NT2/D1 (cell line): ENCODE data around the gene ZDHHC9.

Experiments
- DNase-seq: peaks from one replicate; pipeline ENCODE4 v3.0.0-alpha.2; 2011; ENCODE audit warnings: low read depth, low spot score
- H3K27me3 ChIP-seq: 2 replicates; pipeline ENCODE4 v1.6.0; 2011; ENCODE audit warnings: mild to moderate bottlenecking; ENCODE audit not compliant: insufficient read length, insufficient read depth
- H3K36me3 ChIP-seq: 2 replicates; pipeline ENCODE4 v1.6.1; 2011; ENCODE audit warnings: mild to moderate bottlenecking, low read length, mixed read lengths; ENCODE audit not compliant: insufficient read depth, insufficient read length
- H3K4me1 ChIP-seq: 2 replicates; pipeline ENCODE4 v1.5.1; 2011; ENCODE audit not compliant: insufficient read depth, insufficient read length
- H3K4me3 ChIP-seq: 2 replicates; pipeline ENCODE4 v1.5.1; 2011; ENCODE audit warnings: low read depth; ENCODE audit not compliant: insufficient read length
- H3K9ac ChIP-seq: 2 replicates; pipeline ENCODE4 v1.6.0; 2011; ENCODE audit warnings: low read depth; ENCODE audit not compliant: insufficient read length
- H3K9me3 ChIP-seq: 2 replicates; pipeline ENCODE4 v1.5.1; 2011; ENCODE audit warnings: mild to moderate bottlenecking, low read length; ENCODE audit not compliant: insufficient read depth
- SUZ12 ChIP-seq: IDR thresholded peaks from 2 replicates; pipeline ENCODE4 v1.6.1; 2011; ENCODE audit not compliant: insufficient read length, insufficient read depth; ENCODE audit errors: extremely low read depth
- YY1 ChIP-seq: IDR thresholded peaks from 2 replicates; pipeline ENCODE4 v1.6.1; 2011; ENCODE audit not compliant: insufficient read length, insufficient read depth
- ZNF274 ChIP-seq: IDR thresholded peaks from 2 replicates; pipeline ENCODE4 v1.6.1; 2011; ENCODE audit warnings: mild to moderate bottlenecking, low read depth, low read length

ZDHHC9 gene

DNA sequence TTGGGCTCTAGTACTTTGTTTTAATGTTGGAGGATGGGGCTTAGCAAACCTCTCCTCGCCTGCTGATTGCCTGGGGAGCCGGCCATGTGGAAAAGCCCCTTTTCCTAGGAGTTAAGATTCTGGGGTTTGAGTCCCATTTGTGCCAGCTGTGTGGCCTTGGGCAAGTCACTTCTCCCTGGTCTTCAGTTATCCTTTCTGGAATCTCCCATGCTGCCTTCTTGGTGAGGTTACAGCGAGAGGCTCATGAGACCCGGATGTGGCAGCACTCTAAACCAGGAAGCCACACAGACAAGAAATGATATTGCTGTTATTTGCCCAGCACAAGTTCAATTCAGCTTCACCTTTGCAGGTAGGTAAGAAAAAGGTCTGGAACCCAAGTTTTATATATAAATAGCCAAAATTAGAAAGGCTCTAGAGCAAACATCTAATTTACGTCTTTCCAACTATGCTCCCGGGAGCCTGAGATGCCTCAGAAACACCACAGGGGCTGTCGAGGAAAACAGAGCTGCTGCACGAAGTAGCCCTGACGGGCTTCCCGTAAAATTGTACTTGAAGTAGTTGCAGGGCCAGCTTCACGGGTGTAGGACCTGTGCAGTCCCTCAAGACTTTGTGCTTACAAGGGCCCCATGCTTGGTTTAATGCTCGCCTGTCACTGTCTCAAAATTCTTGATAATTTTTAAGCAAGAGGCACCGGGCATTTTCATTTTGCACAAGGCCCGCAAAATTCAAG is 72.3 kb downstream of the ZDHHC9 start:
- no peak overlapping the region for H3K4me3 ChIP-seq
- no peaks in the 10 kb centered on the region for H3K36me3 ChIP-seq
- H3K9ac ChIP-seq, result no peak overlapping the region
- peaks cover 4% of the 10 kb centered on the region for H3K4me1 ChIP-seq
- H3K9me3 ChIP-seq, result no peaks in the 10 kb centered on the region
- no peaks in the 10 kb centered on the region for H3K27me3 ChIP-seq
- no peak for TF ChIP-seq SUZ12
- TF ChIP-seq YY1, result no peak
- DNase-seq, result no peak

DNA sequence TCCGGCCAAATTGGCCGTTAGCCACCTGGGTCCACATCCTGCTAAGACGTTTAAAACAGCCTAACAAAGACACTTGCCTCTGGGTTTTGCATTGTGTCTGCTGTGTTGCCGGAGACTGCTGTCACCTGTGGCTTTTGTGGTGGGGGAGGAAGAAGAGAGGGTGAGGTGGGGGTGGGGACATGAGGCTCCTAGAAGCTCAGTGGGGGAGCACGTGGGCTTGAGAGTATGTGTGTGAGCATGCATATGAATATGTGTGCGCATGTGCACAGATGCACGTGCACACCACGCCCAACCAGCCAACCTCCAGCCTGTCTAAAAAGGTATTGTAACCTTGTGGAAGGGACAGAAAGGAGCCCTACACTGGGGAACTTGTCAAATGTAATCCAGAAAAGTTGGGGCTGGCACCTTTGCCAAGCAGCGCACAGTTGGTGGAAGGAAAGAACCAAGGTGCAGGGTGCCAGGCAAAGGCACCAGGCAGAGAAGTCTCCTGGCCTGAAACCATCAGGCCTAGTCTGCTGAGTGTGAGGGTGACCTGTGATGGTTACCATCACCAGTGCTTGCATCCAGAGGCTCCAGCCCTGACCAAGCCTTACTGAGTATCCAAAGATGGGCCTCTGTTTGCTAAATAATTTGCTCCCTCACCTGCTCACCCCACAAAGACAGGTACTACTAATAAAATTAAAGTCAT is 74.1 kb downstream of the ZDHHC9 start:
- Histone ChIP-seq H3K9me3 (no peaks in the 10 kb centered on the region), H3K4me3 (no peak overlapping the region), H3K27me3 (no peaks in the 10 kb centered on the region), H3K9ac (no peak overlapping the region), H3K36me3 (no peaks in the 10 kb centered on the region), H3K4me1 (peaks cover 4% of the 10 kb centered on the region)
- no peak for DNase-seq
- no peak for TF ChIP-seq YY1
- no peak for TF ChIP-seq ZNF274
- no peak for TF ChIP-seq SUZ12

DNA sequence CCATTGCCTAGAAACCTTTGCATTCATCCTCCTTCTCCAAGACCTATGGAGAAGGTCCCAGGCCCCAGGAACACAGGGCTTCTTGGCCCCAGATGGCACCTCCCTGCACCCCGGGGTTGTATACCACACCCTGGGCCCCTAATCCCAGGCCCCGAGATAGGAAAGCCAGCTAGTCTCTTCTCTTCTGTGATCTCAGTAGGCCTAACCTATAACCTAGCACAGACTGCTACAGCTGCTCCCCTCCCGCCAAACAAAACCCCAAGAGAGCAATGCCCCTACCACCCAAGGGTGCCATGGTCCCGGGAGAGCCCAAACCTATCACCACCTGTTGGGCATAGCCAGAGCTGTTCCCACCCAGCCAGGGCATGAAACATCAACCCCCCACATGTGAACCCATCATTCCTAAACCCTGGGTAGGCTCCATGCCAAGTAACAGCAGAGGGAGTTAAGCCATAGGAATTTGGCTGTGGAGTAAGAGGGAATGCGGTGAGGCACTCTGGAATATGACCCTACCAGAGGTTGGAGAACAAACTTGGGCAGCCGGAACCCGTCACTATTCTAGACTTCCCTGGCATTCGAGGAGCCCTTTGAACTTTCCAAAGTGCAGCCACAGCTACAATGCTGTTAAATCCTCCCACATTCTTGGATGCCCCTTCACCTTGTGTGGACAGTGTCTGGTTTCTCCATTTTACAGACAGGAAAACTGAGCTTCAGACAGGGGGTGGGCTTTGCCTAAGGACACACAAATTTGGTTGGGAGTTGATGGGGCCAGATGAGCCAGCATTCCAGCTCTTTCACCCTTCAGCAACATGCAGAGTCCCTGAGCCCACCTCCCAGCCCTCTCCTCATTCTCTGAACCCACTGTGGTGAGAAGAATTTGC is 74.9 kb downstream of the ZDHHC9 start:
- Histone ChIP-seq H3K9me3 (no peaks in the 10 kb centered on the region), H3K27me3 (no peaks in the 10 kb centered on the region), H3K4me3 (no peak overlapping the region), H3K36me3 (no peaks in the 10 kb centered on the region), H3K4me1 (peaks cover 4% of the 10 kb centered on the region), H3K9ac (no peak overlapping the region)
- no peak for TF ChIP-seq ZNF274
- no peak for TF ChIP-seq YY1
- no peak for TF ChIP-seq SUZ12
- DNase-seq, result no peak

DNA sequence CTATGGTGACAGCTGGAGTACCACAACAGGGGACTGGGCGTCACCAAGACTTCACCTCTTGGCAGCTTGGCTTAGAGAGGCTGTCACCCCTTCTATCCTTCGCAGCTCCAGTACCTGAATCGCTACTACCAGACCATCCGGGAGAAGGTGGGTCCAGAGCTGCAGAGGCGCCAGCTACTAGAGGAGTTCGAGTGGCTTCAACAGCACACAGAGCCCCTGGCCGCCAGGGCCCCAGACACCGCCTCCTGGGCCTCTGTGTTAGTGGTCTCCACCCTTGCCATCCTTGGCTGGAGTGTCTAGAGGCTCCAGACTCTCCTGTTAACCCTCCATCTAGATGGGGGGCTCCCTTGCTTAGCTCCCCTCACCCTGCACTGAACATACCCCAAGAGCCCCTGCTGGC is 75.5 kb downstream of the ZDHHC9 start:
- no peak for DNase-seq
- no peak overlapping the region for H3K9ac ChIP-seq
- no peaks in the 10 kb centered on the region for H3K36me3 ChIP-seq
- H3K27me3 ChIP-seq, result no peaks in the 10 kb centered on the region
- H3K4me3 ChIP-seq, result no peak overlapping the region
- H3K4me1 ChIP-seq, result peaks cover 4% of the 10 kb centered on the region
- TF ChIP-seq ZNF274 (no peak), YY1 (no peak), SUZ12 (no peak)
- no peaks in the 10 kb centered on the region for H3K9me3 ChIP-seq

DNA sequence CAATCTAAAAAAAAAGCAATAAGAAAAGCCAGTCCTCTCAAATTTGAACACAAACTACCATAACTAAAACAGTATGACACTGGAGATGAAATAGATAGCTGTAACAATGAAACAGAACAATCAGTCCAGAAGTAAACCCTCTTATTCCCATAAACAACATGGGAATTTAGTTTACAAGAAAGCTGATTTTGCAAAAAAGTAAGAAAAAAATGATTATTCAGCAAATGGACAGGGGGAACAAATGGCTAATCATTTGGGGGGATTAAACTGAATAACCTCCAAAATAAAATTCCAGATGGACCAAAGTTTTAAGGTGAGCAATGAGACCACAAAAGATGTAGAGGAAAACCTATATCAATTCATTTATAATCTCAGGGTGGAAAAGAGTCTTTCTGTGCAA is 80.0 kb downstream of the ZDHHC9 start:
- Histone ChIP-seq H3K4me3 (no peak overlapping the region), H3K9ac (no peak overlapping the region), H3K4me1 (peaks cover 2% of the 10 kb centered on the region), H3K9me3 (no peaks in the 10 kb centered on the region), H3K36me3 (no peaks in the 10 kb centered on the region), H3K27me3 (no peaks in the 10 kb centered on the region)
- TF ChIP-seq YY1 (no peak), SUZ12 (no peak), ZNF274 (no peak)
- no peak for DNase-seq

DNA sequence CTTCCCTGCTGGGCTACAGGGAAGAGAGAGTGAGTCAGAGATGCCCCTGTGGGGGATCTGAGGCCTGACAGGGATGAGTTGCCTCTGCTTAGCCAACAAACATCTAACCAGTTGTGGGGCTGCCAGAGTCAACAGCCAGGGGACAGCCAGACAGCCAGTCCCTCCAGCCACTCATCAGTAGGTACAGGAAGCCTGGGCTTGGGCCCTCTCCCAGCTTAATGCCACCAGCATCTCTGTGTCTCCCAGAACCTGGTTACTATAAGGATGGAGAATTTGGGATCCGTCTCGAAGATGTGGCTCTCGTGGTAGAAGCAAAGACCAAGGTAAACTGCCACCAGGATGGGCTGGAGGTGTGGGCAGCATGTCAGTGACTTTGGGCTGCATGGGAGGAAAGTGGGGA is 81.2 kb downstream of the ZDHHC9 start:
- peaks cover 2% of the 10 kb centered on the region for H3K4me1 ChIP-seq
- H3K9ac ChIP-seq, result no peak overlapping the region
- no peak for DNase-seq
- TF ChIP-seq SUZ12, result no peak
- no peak for TF ChIP-seq YY1
- no peaks in the 10 kb centered on the region for H3K36me3 ChIP-seq
- no peak overlapping the region for H3K4me3 ChIP-seq
- H3K27me3 ChIP-seq, result no peaks in the 10 kb centered on the region
- no peaks in the 10 kb centered on the region for H3K9me3 ChIP-seq

DNA sequence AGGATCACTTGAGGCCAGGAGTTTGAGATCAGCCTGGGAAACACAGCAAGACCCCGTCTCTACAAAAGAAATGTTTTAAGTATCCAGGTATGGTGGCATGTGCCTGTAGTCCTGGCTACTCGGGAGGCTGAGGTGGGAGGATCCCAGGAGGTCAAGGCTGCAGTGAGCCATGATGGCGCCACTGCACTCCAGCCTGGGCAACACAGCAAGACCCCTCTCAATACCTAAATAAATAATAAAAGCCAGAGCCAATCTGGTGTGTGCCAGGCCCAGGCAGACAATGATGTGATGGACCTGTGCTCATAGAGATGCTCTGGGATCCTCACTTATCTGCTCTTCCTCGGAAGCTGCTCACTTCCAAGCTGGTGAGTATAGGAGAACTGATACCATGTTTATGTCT is 82.1 kb downstream of the ZDHHC9 start:
- no peaks in the 10 kb centered on the region for H3K27me3 ChIP-seq
- H3K4me1 ChIP-seq, result peaks cover 2% of the 10 kb centered on the region
- TF ChIP-seq ZNF274 (no peak), SUZ12 (no peak), YY1 (no peak)

More for the DNA sequence above, 82.1 kb downstream of the ZDHHC9 start:
- Histone ChIP-seq H3K4me3 (no peak overlapping the region), H3K36me3 (no peaks in the 10 kb centered on the region), H3K9ac (no peak overlapping the region), H3K9me3 (no peaks in the 10 kb centered on the region)
- no peak for DNase-seq
